Measurements from ENCODE around the gene ECM1.

ECM1 gene

DNA sequence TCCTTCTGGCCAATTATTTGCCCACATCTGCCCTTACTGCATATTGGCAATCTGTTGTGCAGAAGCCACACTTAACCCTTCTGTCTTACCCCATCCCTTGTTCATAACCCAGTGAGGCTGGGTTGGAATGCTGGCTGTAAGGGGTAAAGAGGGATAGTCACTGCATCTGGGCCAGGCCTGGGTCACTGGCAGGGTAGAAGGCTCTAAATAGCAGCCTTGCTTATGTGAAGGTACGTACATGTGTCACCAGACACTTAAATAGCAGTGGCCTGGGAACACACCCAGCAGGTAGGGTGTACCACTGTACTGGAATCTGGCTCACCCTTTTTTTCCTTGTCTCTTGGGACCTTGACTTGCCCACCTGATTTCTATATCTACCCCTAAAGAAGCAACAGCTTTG lies 30.6 kb upstream of the ECM1 start:
- no peak overlapping the region for H3K27ac ChIP-seq (ENCODE audit: low read length)
- H3K27me3 ChIP-seq (ENCODE audit: low read depth, low read length), result no peaks in the 10 kb centered on the region
- H3K9me3 ChIP-seq (ENCODE audit: insufficient read depth, low read length), result no peaks in the 10 kb centered on the region
- TF ChIP-seq EZH2phosphoT487 (IDR thresholded peaks at IDR 0.05; ENCODE audit: low read depth), result no peak
- TF ChIP-seq, protein P1, sequence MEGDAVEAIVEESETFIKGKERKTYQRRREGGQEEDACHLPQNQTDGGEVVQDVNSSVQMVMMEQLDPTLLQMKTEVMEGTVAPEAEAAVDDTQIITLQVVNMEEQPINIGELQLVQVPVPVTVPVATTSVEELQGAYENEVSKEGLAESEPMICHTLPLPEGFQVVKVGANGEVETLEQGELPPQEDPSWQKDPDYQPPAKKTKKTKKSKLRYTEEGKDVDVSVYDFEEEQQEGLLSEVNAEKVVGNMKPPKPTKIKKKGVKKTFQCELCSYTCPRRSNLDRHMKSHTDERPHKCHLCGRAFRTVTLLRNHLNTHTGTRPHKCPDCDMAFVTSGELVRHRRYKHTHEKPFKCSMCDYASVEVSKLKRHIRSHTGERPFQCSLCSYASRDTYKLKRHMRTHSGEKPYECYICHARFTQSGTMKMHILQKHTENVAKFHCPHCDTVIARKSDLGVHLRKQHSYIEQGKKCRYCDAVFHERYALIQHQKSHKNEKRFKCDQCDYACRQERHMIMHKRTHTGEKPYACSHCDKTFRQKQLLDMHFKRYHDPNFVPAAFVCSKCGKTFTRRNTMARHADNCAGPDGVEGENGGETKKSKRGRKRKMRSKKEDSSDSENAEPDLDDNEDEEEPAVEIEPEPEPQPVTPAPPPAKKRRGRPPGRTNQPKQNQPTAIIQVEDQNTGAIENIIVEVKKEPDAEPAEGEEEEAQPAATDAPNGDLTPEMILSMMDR (IDR thresholded peaks at IDR 0.05; ENCODE audit: low read depth, low read length), result no peak
- H2AFZ ChIP-seq (ENCODE audit: low read depth, low read length), result no peak overlapping the region
- H3K4me1 ChIP-seq (ENCODE audit: low read length), result no peaks in the 10 kb centered on the region
- H3K4me2 ChIP-seq (ENCODE audit: low read length), result no peak overlapping the region
- H3K9ac ChIP-seq (ENCODE audit: low read length), result no peak overlapping the region
- H3K79me2 ChIP-seq (ENCODE audit: low read length), result no peaks in the 10 kb centered on the region
- no peaks in the 10 kb centered on the region for H4K20me1 ChIP-seq (ENCODE audit: insufficient read depth, low read length)
- H3K36me3 ChIP-seq (replicated peaks; ENCODE audit: low read depth, low read length), result peaks cover 5% of the 10 kb centered on the region
- H3K4me3 ChIP-seq (ENCODE audit: low read length), result no peak overlapping the region

DNA sequence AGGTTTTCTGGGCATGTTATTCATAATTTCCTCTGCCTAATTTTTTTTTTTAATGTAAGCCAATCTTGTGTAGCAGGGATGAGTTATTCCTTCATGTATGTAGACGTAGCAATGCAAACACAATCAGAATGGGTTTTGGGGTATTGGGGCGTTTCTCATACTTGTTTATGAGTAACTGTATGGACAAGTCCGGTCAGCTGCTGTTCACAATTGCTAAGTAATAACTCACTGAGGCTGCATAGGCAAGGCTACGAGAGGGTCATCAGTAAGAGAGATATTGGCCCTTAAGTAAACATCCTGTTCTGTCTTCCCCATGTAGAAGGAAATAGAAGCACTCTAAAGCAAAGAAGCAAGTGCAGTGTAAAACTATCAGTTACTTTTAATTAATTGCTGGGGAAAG lies 30.2 kb upstream of the ECM1 start:
- Histone ChIP-seq H3K9me3 (ENCODE audit: insufficient read depth, low read length) (no peaks in the 10 kb centered on the region), H3K9ac (ENCODE audit: low read length) (no peak overlapping the region), H3K4me1 (ENCODE audit: low read length) (no peaks in the 10 kb centered on the region), H3K4me3 (ENCODE audit: low read length) (no peak overlapping the region), H4K20me1 (ENCODE audit: insufficient read depth, low read length) (no peaks in the 10 kb centered on the region), H3K79me2 (ENCODE audit: low read length) (no peaks in the 10 kb centered on the region), H3K27ac (ENCODE audit: low read length) (no peak overlapping the region), H3K36me3 (replicated peaks; ENCODE audit: low read depth, low read length) (peaks cover 4% of the 10 kb centered on the region), H2AFZ (ENCODE audit: low read depth, low read length) (no peak overlapping the region), H3K4me2 (ENCODE audit: low read length) (no peak overlapping the region), H3K27me3 (ENCODE audit: low read depth, low read length) (no peaks in the 10 kb centered on the region)
- no peak for TF ChIP-seq EZH2phosphoT487 (IDR thresholded peaks at IDR 0.05; ENCODE audit: low read depth)
- TF ChIP-seq, protein P1 (IDR thresholded peaks at IDR 0.05; ENCODE audit: low read depth, low read length), result no peak

DNA sequence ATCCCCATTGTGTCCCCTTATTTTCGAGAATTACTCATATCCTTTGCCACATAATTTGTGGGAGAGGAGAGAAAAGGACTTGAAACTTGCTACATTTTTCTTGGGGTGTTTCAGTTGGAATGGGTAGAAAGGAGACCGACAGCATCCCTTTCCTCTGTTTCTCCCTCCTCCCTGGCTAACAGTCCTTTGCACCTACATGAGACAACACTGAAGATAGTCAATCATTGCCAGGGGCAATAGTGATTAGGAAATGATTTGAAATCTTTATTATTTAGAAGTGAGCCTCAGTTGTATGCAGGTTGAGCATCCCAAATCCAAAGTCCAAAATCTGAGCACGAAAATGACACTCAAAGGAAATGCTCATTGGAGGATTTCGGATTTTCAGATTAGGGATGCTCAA lies 28.5 kb upstream of the ECM1 start:
- H3K4me3 ChIP-seq (ENCODE audit: low read length), result no peak overlapping the region
- no peaks in the 10 kb centered on the region for H3K79me2 ChIP-seq (ENCODE audit: low read length)
- H3K27me3 ChIP-seq (ENCODE audit: low read depth, low read length), result no peaks in the 10 kb centered on the region
- no peak overlapping the region for H3K4me2 ChIP-seq (ENCODE audit: low read length)
- H3K9ac ChIP-seq (ENCODE audit: low read length), result no peak overlapping the region
- no peak overlapping the region for H3K27ac ChIP-seq (ENCODE audit: low read length)
- no peaks in the 10 kb centered on the region for H3K4me1 ChIP-seq (ENCODE audit: low read length)
- H3K36me3 ChIP-seq (replicated peaks; ENCODE audit: low read depth, low read length), result no peaks in the 10 kb centered on the region
- no peaks in the 10 kb centered on the region for H4K20me1 ChIP-seq (ENCODE audit: insufficient read depth, low read length)
- no peak for TF ChIP-seq EZH2phosphoT487 (IDR thresholded peaks at IDR 0.05; ENCODE audit: low read depth)
- TF ChIP-seq, protein P1 (IDR thresholded peaks at IDR 0.05; ENCODE audit: low read depth, low read length), result no peak
- no peak overlapping the region for H2AFZ ChIP-seq (ENCODE audit: low read depth, low read length)
- no peaks in the 10 kb centered on the region for H3K9me3 ChIP-seq (ENCODE audit: insufficient read depth, low read length)

DNA sequence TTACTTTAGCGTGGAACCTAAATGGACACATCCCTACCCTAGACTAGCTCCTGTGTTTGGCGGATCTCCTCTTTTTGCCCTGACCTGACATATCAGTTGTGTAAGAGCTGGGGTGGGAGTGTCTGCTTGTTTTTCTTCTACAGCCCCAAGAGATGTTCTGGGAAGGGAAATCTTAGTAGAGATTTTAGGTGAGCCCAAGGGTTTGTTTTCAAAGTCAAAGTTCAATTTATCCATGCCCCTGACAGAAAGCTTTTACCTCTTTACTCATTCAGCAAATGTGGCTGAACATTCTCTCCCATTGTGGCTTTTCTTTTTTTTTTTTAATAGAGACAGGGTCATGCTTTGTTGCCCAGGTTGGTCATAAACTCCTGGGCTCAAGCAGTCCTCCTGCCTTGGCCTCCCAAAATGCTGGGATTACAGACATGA lies 28.0 kb upstream of the ECM1 start:
- Histone ChIP-seq H3K36me3 (replicated peaks; ENCODE audit: low read depth, low read length) (no peaks in the 10 kb centered on the region), H3K4me1 (ENCODE audit: low read length) (no peaks in the 10 kb centered on the region), H4K20me1 (ENCODE audit: insufficient read depth, low read length) (no peaks in the 10 kb centered on the region), H3K27me3 (ENCODE audit: low read depth, low read length) (no peaks in the 10 kb centered on the region), H3K4me2 (ENCODE audit: low read length) (no peak overlapping the region), H3K27ac (ENCODE audit: low read length) (no peak overlapping the region), H3K9ac (ENCODE audit: low read length) (no peak overlapping the region), H3K9me3 (ENCODE audit: insufficient read depth, low read length) (no peaks in the 10 kb centered on the region), H3K79me2 (ENCODE audit: low read length) (no peaks in the 10 kb centered on the region), H3K4me3 (ENCODE audit: low read length) (no peak overlapping the region), H2AFZ (ENCODE audit: low read depth, low read length) (no peak overlapping the region)
- TF ChIP-seq, protein P1 (IDR thresholded peaks at IDR 0.05; ENCODE audit: low read depth, low read length), result no peak
- no peak for TF ChIP-seq EZH2phosphoT487 (IDR thresholded peaks at IDR 0.05; ENCODE audit: low read depth)

All from OCI-LY3 (cell line).